Panc1 (cell line): ENCODE data around the gene MLEC. TPM values are rescaled to one million over a fixed set of nuclear protein-coding genes. Genes with fewer than 3 reads are reported as not detected.

Experiments
- ATAC-seq: fragments of 200-7000 bp; cut with Tn5 transposase; 2 replicates; pipeline ENCODE4 v1.9.1; 2020; ENCODE audit warnings: mild to moderate bottlenecking, moderate library complexity
- BruUV-seq: library from RNA; stranded (reverse); fragments of 400-500 nt; replicated peaks from 2 replicates; lab custom pipeline; 2021; lab: Mats Ljungman, UMichigan
- CTCF ChIA-PET: fragments of 300-600 bp; sonication (Branson Sonifier 250); formaldehyde crosslinking; loops from one replicate; lab custom pipeline; 2022; ENCODE audit warnings: antibody characterized with exemption; lab: Charles Lee
- POLR2A ChIA-PET: fragments of 300-600 bp; sonication (Branson Sonifier 250); formaldehyde crosslinking; loops from one replicate; lab custom pipeline; 2022; ENCODE audit warnings: antibody characterized with exemption; lab: Charles Lee
- DNase-seq: peaks from one replicate; pipeline ENCODE4 v3.0.0-alpha.2; 2010; ENCODE audit warnings: low read depth, low spot score
- H3K27ac ChIP-seq: 2 replicates; pipeline ENCODE4 v1.5.1; 2011; ENCODE audit warnings: mild to moderate bottlenecking, low read length, inconsistent platforms
- H3K27me3 ChIP-seq: fragments of 200-500 bp; sonication (Bioruptor generic); 2 replicates; pipeline ENCODE4 v1.6.0; 2014; ENCODE audit warnings: low read length, inconsistent platforms; ENCODE audit not compliant: control insufficient read depth, insufficient read depth
- H3K36me3 ChIP-seq: fragments of 200-500 bp; sonication (Bioruptor generic); 2 replicates; pipeline ENCODE4 v1.5.1; 2014; ENCODE audit warnings: inconsistent platforms, mild to moderate bottlenecking, low read length, moderate library complexity; ENCODE audit not compliant: control insufficient read depth, insufficient read depth
- H3K4me1 ChIP-seq: 2 replicates; pipeline ENCODE4 v1.5.1; 2011; ENCODE audit warnings: inconsistent platforms, mild to moderate bottlenecking, low read length, moderate library complexity; ENCODE audit not compliant: control insufficient read depth, insufficient read depth
- H3K4me3 ChIP-seq, 2 experiments: 2 replicates each; pipeline ENCODE4 v1.5.1; 2011 to 2012; ENCODE audit warnings: low read depth in 2 of 2, low read length in 2 of 2, mild to moderate bottlenecking in 2 of 2, inconsistent platforms in 1 of 2, moderate library complexity in 1 of 2
- H3K9me3 ChIP-seq: fragments of 200-500 bp; sonication (Bioruptor generic); 2 replicates; pipeline ENCODE4 v1.5.1; 2014; ENCODE audit warnings: low read depth, mild to moderate bottlenecking, inconsistent platforms, low read length, moderate library complexity; ENCODE audit not compliant: control insufficient read depth, insufficient read depth
- CTCF ChIP-seq: fragments of 450-650 bp; IDR thresholded peaks from 2 replicates; pipeline ENCODE4 v1.5.1; 2017; ENCODE audit warnings: mild to moderate bottlenecking
- POLR2AphosphoS5 ChIP-seq: IDR thresholded peaks from 2 replicates; pipeline ENCODE4 v1.6.1; 2012; ENCODE audit warnings: mild to moderate bottlenecking, low read depth, low read length, moderate library complexity
- SIN3A ChIP-seq: IDR thresholded peaks from 2 replicates; pipeline ENCODE4 v1.6.1; 2012; ENCODE audit warnings: low read depth, mild to moderate bottlenecking, low read length, moderate library complexity, borderline replicate concordance; ENCODE audit not compliant: insufficient read depth
- TCF7L2 ChIP-seq: IDR thresholded peaks from 2 replicates; pipeline ENCODE4 v1.6.1; 2011; ENCODE audit warnings: mild to moderate bottlenecking, low read depth, low read length, inconsistent platforms
- in situ Hi-C: cut with HindIII; loops from 2 replicates; pipeline ENCODE4 v1.10.0; 2016; ENCODE audit warnings: low sequenced_read_pairs, low pct_unique_long_range_greater_than_20kb
- intact Hi-C: fragments of 100-400 bp; cut with micrococcal nuclease; formaldehyde crosslinking; loops from one replicate; pipeline ENCODE4 v1.10.0; 2022; ENCODE audit not compliant: unreplicated experiment
- total RNA-seq: library from RNA; stranded (reverse); gene quantifications from one replicate; pipeline ENCODE4 v1.2.1, GENCODE V29; 2021; ENCODE audit not compliant: unreplicated experiment
- TF ChIP-seq, protein P1 (sequence below), 2 experiments: IDR thresholded peaks; 2 replicates each; pipeline ENCODE4 v1.6.1; 2011 to 2012; ENCODE audit warnings: low read depth in 2 of 2, control low read depth in 1 of 2, low read length in 1 of 2, mild to moderate bottlenecking in 1 of 2, moderate library complexity in 1 of 2; ENCODE audit not compliant: insufficient read depth in 1 of 2

MLEC gene
- total RNA-seq, 1 experiment from 2014 or later, result 171 TPM

DNA sequence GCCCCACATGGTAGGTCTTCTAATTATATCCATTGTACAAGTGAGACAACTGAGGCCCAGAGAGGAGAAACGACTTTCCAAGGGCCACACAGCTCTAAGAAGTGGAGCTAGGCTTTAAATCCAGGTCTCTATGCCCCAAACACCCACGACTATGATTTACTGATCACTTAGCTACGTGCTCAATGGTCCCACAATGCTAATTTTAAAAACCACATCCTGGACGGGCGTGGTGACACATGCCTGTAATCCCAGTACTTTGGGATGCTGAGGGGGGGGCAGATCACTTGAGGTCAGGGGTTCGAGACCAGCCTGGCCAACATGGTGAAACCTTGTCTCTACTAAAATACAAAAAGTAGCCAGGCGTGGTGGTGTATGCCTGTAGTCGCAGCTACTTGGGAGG is 8.4 kb upstream of the MLEC start:
- Histone ChIP-seq H3K4me3 (no peak overlapping the region), H3K27me3 (no peaks in the 10 kb centered on the region), H3K27ac (no peak overlapping the region), H3K4me1 (no peaks in the 10 kb centered on the region), H3K9me3 (no peaks in the 10 kb centered on the region), H3K36me3 (no peaks in the 10 kb centered on the region)
- in situ Hi-C loops, result no loop called here
- ChIA-PET CTCF (no interaction called here), POLR2A (interaction anchor here (0.6 kb wide), 1 partner anchor 12 kb away, joined by 11 read pairs; no protein-coding TSS in a partner anchor)
- no TSS peak for BruUV-seq
- TF ChIP-seq, protein P1, sequence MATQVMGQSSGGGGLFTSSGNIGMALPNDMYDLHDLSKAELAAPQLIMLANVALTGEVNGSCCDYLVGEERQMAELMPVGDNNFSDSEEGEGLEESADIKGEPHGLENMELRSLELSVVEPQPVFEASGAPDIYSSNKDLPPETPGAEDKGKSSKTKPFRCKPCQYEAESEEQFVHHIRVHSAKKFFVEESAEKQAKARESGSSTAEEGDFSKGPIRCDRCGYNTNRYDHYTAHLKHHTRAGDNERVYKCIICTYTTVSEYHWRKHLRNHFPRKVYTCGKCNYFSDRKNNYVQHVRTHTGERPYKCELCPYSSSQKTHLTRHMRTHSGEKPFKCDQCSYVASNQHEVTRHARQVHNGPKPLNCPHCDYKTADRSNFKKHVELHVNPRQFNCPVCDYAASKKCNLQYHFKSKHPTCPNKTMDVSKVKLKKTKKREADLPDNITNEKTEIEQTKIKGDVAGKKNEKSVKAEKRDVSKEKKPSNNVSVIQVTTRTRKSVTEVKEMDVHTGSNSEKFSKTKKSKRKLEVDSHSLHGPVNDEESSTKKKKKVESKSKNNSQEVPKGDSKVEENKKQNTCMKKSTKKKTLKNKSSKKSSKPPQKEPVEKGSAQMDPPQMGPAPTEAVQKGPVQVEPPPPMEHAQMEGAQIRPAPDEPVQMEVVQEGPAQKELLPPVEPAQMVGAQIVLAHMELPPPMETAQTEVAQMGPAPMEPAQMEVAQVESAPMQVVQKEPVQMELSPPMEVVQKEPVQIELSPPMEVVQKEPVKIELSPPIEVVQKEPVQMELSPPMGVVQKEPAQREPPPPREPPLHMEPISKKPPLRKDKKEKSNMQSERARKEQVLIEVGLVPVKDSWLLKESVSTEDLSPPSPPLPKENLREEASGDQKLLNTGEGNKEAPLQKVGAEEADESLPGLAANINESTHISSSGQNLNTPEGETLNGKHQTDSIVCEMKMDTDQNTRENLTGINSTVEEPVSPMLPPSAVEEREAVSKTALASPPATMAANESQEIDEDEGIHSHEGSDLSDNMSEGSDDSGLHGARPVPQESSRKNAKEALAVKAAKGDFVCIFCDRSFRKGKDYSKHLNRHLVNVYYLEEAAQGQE (IDR thresholded peaks at IDR 0.05; ENCODE audit: insufficient read depth in 1 of 2, low read depth in 2 of 2, low read length in 1 of 2), result no peak
- no peak for TF ChIP-seq POLR2AphosphoS5
- TF ChIP-seq SIN3A, result no peak
- no peak for TF ChIP-seq TCF7L2
- TF ChIP-seq CTCF, result no peak
- intact Hi-C loops, result no loop called here
- ATAC-seq, result no peak
- DNase-seq, result no peak

- no TSS peak for BruUV-seq
- in situ Hi-C loops, result no loop called here
- ATAC-seq (no peak), DNase-seq (no peak)
- CTCF ChIA-PET, result interaction anchor here (0.5 to 0.9 kb wide), 2 partner anchors 31 to 34 kb away, joined by 3 to 4 read pairs; no protein-coding TSS in a partner anchor
- POLR2A ChIA-PET, result no interaction called here
- no peaks in the 10 kb centered on the region for H3K36me3 ChIP-seq
- no peaks in the 10 kb centered on the region for H3K9me3 ChIP-seq
- TF ChIP-seq, protein P1 (IDR thresholded peaks at IDR 0.05; ENCODE audit: insufficient read depth in 1 of 2, low read depth in 2 of 2, low read length in 1 of 2), result no peak
- TF ChIP-seq CTCF (no peak), SIN3A (no peak), POLR2AphosphoS5 (no peak), TCF7L2 (no peak)
- no peak overlapping the region for H3K27ac ChIP-seq
- no peaks in the 10 kb centered on the region for H3K4me1 ChIP-seq
- H3K4me3 ChIP-seq, result no peak overlapping the region
- no peaks in the 10 kb centered on the region for H3K27me3 ChIP-seq
- intact Hi-C loops, result no loop called here
Measured at GRCh38 chr12:120680165-120680738, 6.7 kb upstream of the MLEC start.
